ENCODE results near the gene FBXL4. TPM values are rescaled to one million over a fixed set of nuclear protein-coding genes. Genes with fewer than 3 reads are reported as not detected.

FBXL4 gene
- total and polyA plus RNA-seq, 2 of the 8 experiments (the other 6 are each of a cell fraction or from before 2014, with no cell fraction given): 6.9 to 13.8 TPM

DNA sequence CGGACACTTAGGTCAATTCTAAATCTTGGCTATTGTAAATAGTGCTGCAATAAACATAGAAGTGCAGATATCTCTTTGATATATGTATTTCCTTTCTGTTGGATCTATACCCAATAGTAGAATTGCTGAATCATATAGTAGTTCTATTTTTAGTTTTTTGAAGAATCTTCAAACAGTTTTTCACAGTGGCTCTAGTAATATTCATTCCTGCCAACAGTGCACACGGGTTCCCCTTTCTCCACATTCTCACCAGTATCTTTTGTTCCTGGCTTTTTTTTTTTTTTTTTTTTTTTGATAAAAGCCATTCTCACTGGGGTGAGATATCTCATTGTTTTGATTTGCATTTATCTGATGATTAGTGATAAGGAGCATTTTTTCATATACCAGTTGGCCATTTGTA, 1.8 kb upstream of the FBXL4 start (continued):
- TF ChIP-seq, protein P1, sequence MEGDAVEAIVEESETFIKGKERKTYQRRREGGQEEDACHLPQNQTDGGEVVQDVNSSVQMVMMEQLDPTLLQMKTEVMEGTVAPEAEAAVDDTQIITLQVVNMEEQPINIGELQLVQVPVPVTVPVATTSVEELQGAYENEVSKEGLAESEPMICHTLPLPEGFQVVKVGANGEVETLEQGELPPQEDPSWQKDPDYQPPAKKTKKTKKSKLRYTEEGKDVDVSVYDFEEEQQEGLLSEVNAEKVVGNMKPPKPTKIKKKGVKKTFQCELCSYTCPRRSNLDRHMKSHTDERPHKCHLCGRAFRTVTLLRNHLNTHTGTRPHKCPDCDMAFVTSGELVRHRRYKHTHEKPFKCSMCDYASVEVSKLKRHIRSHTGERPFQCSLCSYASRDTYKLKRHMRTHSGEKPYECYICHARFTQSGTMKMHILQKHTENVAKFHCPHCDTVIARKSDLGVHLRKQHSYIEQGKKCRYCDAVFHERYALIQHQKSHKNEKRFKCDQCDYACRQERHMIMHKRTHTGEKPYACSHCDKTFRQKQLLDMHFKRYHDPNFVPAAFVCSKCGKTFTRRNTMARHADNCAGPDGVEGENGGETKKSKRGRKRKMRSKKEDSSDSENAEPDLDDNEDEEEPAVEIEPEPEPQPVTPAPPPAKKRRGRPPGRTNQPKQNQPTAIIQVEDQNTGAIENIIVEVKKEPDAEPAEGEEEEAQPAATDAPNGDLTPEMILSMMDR (IDR thresholded peaks at IDR 0.05; ENCODE audit: control extremely low read depth in 1 of 3, insufficient read depth in 1 of 3, low read depth in 1 of 3, low read length in 3 of 3): no peak
- TF ChIP-seq EGR1 (IDR thresholded peaks at IDR 0.05; ENCODE audit: borderline replicate concordance, low read depth, low read length): no peak
- TF ChIP-seq SIRT6 (IDR thresholded peaks at IDR 0.05; ENCODE audit: low read length): no peak
- TF ChIP-seq SP1 (IDR thresholded peaks at IDR 0.05; ENCODE audit: low read depth, low read length): no peak
- TF ChIP-seq CTBP2 (IDR thresholded peaks at IDR 0.05; ENCODE audit: borderline replicate concordance, insufficient read depth, insufficient read length, low read length): no peak
- no peak for TF ChIP-seq EZH2 (IDR thresholded peaks at IDR 0.05; ENCODE audit: low read depth, low read length, severe bottlenecking)
- TF ChIP-seq EP300 (IDR thresholded peaks at IDR 0.05; ENCODE audit: borderline replicate concordance in 1 of 2, low read depth in 2 of 2, low read length in 2 of 2): no peak

All from H1 (cell line).